Measurements from ENCODE around the gene KCNQ1. TPM values are rescaled to one million over a fixed set of nuclear protein-coding genes. Genes with fewer than 3 reads are reported as not detected.

The KCNQ1 gene
- total RNA-seq, 1 experiment from 2014 or later = 2.5 TPM

- TF ChIP-seq, protein P1, sequence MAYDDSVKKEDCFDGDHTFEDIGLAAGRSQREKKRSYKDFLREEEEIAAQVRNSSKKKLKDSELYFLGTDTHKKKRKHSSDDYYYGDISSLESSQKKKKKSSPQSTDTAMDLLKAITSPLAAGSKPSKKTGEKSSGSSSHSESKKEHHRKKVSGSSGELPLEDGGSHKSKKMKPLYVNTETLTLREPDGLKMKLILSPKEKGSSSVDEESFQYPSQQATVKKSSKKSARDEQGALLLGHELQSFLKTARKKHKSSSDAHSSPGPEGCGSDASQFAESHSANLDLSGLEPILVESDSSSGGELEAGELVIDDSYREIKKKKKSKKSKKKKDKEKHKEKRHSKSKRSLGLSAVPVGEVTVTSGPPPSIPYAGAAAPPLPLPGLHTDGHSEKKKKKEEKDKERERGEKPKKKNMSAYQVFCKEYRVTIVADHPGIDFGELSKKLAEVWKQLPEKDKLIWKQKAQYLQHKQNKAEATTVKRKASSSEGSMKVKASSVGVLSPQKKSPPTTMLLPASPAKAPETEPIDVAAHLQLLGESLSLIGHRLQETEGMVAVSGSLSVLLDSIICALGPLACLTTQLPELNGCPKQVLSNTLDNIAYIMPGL (CRISPR knock-in tag; IDR thresholded peaks at IDR 0.05) = no peak
- no peak for TF ChIP-seq CREB1 (CRISPR knock-in tag; IDR thresholded peaks at IDR 0.05)
- TF ChIP-seq, protein P2, sequence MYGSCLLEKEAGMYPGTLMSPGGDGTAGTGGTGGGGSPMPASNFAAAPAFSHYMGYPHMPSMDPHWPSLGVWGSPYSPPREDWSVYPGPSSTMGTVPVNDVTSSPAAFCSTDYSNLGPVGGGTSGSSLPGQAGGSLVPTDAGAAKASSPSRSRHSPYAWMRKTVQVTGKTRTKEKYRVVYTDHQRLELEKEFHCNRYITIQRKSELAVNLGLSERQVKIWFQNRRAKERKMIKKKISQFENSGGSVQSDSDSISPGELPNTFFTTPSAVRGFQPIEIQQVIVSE (CRISPR knock-in tag; IDR thresholded peaks at IDR 0.05; ENCODE audit: borderline replicate concordance) = no peak
- TF ChIP-seq FOXJ3 (CRISPR knock-in tag; IDR thresholded peaks at IDR 0.05; ENCODE audit: borderline replicate concordance) = no peak
- no peak for TF ChIP-seq ZNF121 (CRISPR knock-in tag; IDR thresholded peaks at IDR 0.05)
- no peak for TF ChIP-seq ERG (CRISPR knock-in tag; IDR thresholded peaks at IDR 0.05)
- no peak for TF ChIP-seq GTF2I (CRISPR knock-in tag; conservative IDR thresholded peaks at IDR 0.05)
Measured at GRCh38 chr11:2449548-2450320, 4.9 kb downstream of the KCNQ1 start (continued).

DNA sequence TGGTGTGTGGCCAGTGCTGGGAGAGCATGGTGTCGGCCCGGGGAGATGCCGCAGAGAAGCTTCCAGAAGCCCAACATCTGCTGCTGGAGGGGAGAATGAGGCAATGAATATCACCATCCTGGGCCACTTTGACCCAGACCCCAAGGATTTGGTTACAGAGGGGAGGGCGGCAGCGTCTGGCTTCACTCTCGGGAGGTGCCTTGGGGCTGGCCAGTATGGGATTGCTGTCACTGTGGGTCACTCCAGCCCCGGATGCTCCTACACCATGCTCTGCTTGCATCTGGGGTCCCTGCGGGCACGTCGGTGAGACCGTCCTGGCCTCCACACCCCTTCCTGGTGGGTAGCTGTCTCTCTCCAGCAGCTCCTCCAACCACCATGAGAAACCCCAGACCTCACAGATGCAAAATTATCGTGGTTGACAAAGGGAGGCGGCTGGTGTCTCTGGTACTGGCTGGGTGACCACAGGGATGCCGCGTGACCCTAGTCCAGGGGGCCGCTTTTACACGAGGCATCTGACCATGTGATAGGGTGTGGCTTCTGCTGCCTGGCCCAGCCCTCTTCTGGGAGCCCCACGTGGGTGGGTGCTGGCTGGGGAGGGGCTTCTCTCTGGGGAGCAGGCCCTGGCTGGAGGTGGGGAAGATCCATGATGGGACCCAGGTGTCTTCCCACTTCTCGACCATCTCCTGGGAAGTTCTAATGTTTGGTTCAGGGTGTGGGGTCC lies 5.7 kb downstream of the KCNQ1 start:
- no peak for ATAC-seq
- no peaks in the 10 kb centered on the region for H3K9me3 Mint-ChIP-seq
- no peaks in the 10 kb centered on the region; the same call in 1 of the 2 replicates for H3K4me1 Mint-ChIP-seq
- no peak overlapping the region for H3K27ac Mint-ChIP-seq
- H3K4me3 Mint-ChIP-seq = no peak overlapping the region
- CTCF ChIA-PET = interaction anchor here (0.9 to 1.3 kb wide), 2 partner anchors 30 to 81 kb away, joined by 5 read pairs; no protein-coding TSS in a partner anchor
- DNase-seq (ENCODE audit: low spot score) = no peak
- POLR2A ChIA-PET = no interaction called here
- peaks cover 99% of the 10 kb centered on the region for H3K27me3 Mint-ChIP-seq (ENCODE audit: low read depth)
- no peaks in the 10 kb centered on the region for H3K36me3 Mint-ChIP-seq
- TF ChIP-seq, protein P3, sequence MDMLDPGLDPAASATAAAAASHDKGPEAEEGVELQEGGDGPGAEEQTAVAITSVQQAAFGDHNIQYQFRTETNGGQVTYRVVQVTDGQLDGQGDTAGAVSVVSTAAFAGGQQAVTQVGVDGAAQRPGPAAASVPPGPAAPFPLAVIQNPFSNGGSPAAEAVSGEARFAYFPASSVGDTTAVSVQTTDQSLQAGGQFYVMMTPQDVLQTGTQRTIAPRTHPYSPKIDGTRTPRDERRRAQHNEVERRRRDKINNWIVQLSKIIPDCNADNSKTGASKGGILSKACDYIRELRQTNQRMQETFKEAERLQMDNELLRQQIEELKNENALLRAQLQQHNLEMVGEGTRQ (CRISPR knock-in tag; IDR thresholded peaks at IDR 0.05) = no peak
- TF ChIP-seq, protein P2 (CRISPR knock-in tag; IDR thresholded peaks at IDR 0.05; ENCODE audit: borderline replicate concordance) = no peak
- TF ChIP-seq GRHL2 (CRISPR knock-in tag; IDR thresholded peaks at IDR 0.05; ENCODE audit: insufficient replicate concordance, severe bottlenecking) (no peak), NFATC4 (CRISPR knock-in tag; IDR thresholded peaks at IDR 0.05) (no peak), ZNF263 (CRISPR knock-in tag; IDR thresholded peaks at IDR 0.05; ENCODE audit: low read depth) (no peak), FOXK1 (CRISPR knock-in tag; IDR thresholded peaks at IDR 0.05) (no peak), AR (CRISPR knock-in tag; IDR thresholded peaks at IDR 0.05) (no peak), TP53 (CRISPR knock-in tag; IDR thresholded peaks at IDR 0.05) (no peak), ETV6 (CRISPR knock-in tag; IDR thresholded peaks at IDR 0.05) (no peak)

All from WTC11 (cell line).